ENCODE data around the gene TNRC18. TPM values are rescaled to one million over a fixed set of nuclear protein-coding genes. Genes with fewer than 3 reads are reported as not detected.

Gene TNRC18
- total RNA-seq, 3 donors from 2014 or later (not counting 1 experiment from before 2014, with no cell fraction given) = 111 to 127 (median 124) TPM

DNA sequence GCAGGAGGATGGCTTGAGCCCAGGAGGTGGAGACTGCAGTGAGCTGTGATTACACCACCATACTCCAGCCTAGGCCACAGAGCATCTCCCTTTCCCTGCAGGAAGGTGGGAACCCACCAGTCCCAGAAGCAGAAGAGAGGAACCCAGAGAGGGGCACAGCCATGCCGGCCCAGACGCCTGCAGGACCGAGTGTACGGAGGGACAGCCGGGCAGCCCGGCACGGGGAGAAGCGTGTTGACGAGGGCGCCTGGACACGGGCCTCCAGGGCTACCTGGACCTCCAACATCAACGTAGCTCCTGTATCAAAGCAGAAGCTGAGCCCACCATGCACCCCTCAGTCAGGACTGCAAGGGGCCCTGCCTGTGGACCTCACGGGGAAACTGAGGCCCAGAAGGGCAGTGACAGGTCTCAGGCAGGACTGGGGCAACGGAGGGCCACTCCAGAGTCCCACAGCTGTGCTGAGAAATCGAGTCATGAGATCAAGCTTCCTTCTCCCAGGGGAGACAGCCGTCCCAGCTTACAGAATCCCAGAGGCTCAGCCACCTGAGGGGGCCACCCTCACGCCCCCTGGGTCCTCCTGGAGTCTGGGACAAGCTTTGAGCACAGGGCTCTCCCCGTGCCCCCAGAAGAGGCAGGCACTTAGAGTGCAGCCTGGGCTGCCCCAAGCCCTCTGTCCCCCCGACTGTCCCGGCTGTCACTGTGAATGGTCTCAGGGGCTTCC is 43.1 kb downstream of the TNRC18 start:
- no peaks in the 10 kb centered on the region for H3K9me3 Mint-ChIP-seq
- Histone ChIP-seq H3K9me3 (ENCODE audit: control insufficient read depth, insufficient read depth, low read length) (no peaks in the 10 kb centered on the region), H3K4me3 (ENCODE audit: low read length) (no peak overlapping the region), H3K4me1 (ENCODE audit: control insufficient read depth, insufficient read depth, low read length) (peaks cover 51% of the 10 kb centered on the region), H3K36me3 (ENCODE audit: control insufficient read depth, insufficient read depth, low read length) (peaks cover 25% of the 10 kb centered on the region), H3K27me3 (ENCODE audit: control insufficient read depth, insufficient read depth, low read length) (no peaks in the 10 kb centered on the region), H3K27ac (ENCODE audit: low read length) (no peak overlapping the region)
- H3K27ac Mint-ChIP-seq = peak overlapping the region; percentile 53 to 83
- peaks cover 22 to 51% of the 10 kb centered on the region in 2 donors for H3K4me1 Mint-ChIP-seq
- ATAC-seq (no peak), DNase-seq (no peak)
- no peaks in the 10 kb centered on the region for H3K36me3 Mint-ChIP-seq
- TF ChIP-seq, protein P1, sequence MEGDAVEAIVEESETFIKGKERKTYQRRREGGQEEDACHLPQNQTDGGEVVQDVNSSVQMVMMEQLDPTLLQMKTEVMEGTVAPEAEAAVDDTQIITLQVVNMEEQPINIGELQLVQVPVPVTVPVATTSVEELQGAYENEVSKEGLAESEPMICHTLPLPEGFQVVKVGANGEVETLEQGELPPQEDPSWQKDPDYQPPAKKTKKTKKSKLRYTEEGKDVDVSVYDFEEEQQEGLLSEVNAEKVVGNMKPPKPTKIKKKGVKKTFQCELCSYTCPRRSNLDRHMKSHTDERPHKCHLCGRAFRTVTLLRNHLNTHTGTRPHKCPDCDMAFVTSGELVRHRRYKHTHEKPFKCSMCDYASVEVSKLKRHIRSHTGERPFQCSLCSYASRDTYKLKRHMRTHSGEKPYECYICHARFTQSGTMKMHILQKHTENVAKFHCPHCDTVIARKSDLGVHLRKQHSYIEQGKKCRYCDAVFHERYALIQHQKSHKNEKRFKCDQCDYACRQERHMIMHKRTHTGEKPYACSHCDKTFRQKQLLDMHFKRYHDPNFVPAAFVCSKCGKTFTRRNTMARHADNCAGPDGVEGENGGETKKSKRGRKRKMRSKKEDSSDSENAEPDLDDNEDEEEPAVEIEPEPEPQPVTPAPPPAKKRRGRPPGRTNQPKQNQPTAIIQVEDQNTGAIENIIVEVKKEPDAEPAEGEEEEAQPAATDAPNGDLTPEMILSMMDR (IDR thresholded peaks at IDR 0.05) = no peak
- WGBS (ENCODE audit: insufficient coverage) = 94% methylated on average over 20 of the region's 20 CpGs
- H3K4me3 Mint-ChIP-seq = no peak overlapping the region
- no peaks in the 10 kb centered on the region for H3K27me3 Mint-ChIP-seq (ENCODE audit: low read depth in 2 of 2)
- intact Hi-C loops (cut with micrococcal nuclease) = no loop called here

DNA sequence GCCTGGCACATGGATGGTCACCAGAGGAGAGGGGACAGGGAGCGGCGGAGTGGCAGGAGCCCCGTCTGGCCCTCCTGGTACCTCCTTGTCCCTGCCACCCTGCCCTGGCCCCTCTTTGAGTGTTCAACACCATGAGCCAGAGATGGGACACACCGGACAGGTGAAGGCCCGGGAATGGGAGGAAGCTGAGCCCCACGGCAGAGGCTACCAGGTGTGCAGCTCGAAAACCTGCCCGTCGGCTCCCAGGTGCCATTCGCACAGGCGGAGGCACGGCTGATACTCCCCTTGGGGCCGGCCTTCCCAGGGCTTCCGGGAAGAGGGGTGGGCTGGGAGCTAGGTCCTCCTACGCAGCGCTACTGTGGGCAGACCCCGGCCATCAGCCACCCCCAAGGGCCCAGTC is 44.1 kb downstream of the TNRC18 start:
- no peaks in the 10 kb centered on the region for H3K9me3 ChIP-seq (ENCODE audit: control insufficient read depth, insufficient read depth, low read length)
- H3K4me1 ChIP-seq (ENCODE audit: control insufficient read depth, insufficient read depth, low read length) = peaks cover 45% of the 10 kb centered on the region
- H3K4me3 ChIP-seq (ENCODE audit: low read length) = no peak overlapping the region
- Mint-ChIP-seq H3K27me3 (ENCODE audit: low read depth in 2 of 2) (no peaks in the 10 kb centered on the region), H3K36me3 (no peaks in the 10 kb centered on the region), H3K9me3 (no peaks in the 10 kb centered on the region), H3K4me1 (peaks cover 18 to 46% of the 10 kb centered on the region in 2 donors), H3K4me3 (no peak overlapping the region), H3K27ac (peak overlapping the region in 1 of 2 donors; percentile 18)
- TF ChIP-seq, protein P1 (IDR thresholded peaks at IDR 0.05) = no peak
- intact Hi-C loops (cut with micrococcal nuclease) = no loop called here
- no peak overlapping the region for H3K27ac ChIP-seq (ENCODE audit: low read length)
- DNase-seq (no peak), ATAC-seq (no peak)
- 95% methylated on average over 17 of the region's 17 CpGs for WGBS (ENCODE audit: insufficient coverage)
- H3K36me3 ChIP-seq (ENCODE audit: control insufficient read depth, insufficient read depth, low read length) = peaks cover 26% of the 10 kb centered on the region
- H3K27me3 ChIP-seq (ENCODE audit: control insufficient read depth, insufficient read depth, low read length) = no peaks in the 10 kb centered on the region

DNA sequence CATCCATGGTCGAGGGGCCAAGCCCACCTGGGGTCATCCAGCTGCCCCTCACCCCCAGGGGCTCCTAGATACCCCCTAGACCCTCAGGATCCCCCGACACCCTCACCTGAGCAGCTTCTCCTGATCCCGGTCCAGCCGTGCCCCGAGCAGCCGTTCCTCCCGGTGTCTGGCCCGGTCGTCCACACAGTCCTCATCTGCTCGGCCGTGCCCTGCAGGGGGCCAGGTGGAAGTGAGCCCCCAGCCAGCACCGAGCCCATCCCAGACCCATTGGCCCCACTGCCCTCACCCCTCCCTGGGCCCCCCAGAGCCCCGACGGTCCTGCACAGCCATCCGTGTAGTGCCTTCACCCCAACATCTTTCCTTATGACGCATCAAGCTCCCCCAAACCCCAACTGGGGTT is 45.8 kb downstream of the TNRC18 start:
- Mint-ChIP-seq H3K4me1 (peaks cover 9 to 32% of the 10 kb centered on the region in 2 donors), H3K4me3 (no peak overlapping the region), H3K27ac (no peak overlapping the region), H3K27me3 (ENCODE audit: low read depth in 2 of 2) (no peaks in the 10 kb centered on the region), H3K9me3 (no peaks in the 10 kb centered on the region), H3K36me3 (no peaks in the 10 kb centered on the region)
- WGBS (ENCODE audit: insufficient coverage) = 96% methylated on average over 16 of the region's 16 CpGs
- TF ChIP-seq, protein P1 (IDR thresholded peaks at IDR 0.05) = no peak
- no peak for ATAC-seq
- no peak for DNase-seq
- Histone ChIP-seq H3K27ac (ENCODE audit: low read length) (no peak overlapping the region), H3K4me3 (ENCODE audit: low read length) (no peak overlapping the region), H3K27me3 (ENCODE audit: control insufficient read depth, insufficient read depth, low read length) (no peaks in the 10 kb centered on the region), H3K9me3 (ENCODE audit: control insufficient read depth, insufficient read depth, low read length) (no peaks in the 10 kb centered on the region), H3K36me3 (ENCODE audit: control insufficient read depth, insufficient read depth, low read length) (peaks cover 34% of the 10 kb centered on the region), H3K4me1 (ENCODE audit: control insufficient read depth, insufficient read depth, low read length) (peaks cover 29% of the 10 kb centered on the region)
- intact Hi-C loops (cut with micrococcal nuclease) = no loop called here

DNA sequence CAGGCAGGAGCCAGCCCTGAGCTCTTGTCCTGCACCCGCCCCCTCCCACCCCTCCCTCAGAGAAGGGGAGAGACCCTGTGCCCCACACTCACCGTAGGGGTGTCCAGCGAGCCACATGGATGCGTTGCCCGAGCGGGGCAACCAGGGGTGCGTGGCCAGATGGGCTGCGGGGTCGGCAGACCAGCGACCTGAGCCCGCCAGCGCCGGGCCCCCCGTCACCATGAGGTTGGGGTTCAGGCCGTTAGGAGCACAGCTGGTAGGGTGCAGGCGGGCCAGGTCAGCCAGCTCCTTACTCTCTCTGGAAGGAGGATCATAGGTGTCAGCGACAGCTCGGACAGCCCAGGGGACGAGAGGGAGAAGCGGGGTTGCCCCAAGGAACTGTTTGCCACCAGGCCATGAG is 46.4 kb downstream of the TNRC18 start:
- H3K9me3 ChIP-seq (ENCODE audit: control insufficient read depth, insufficient read depth, low read length) = no peaks in the 10 kb centered on the region
- H3K27ac ChIP-seq (ENCODE audit: low read length) = no peak overlapping the region
- Mint-ChIP-seq H3K9me3 (no peaks in the 10 kb centered on the region), H3K4me3 (no peak overlapping the region), H3K27ac (no peak overlapping the region), H3K4me1 (peaks cover 6 to 27% of the 10 kb centered on the region in 2 donors), H3K27me3 (ENCODE audit: low read depth in 2 of 2) (no peaks in the 10 kb centered on the region), H3K36me3 (no peaks in the 10 kb centered on the region)
- ATAC-seq (no peak), DNase-seq (no peak)
- H3K4me1 ChIP-seq (ENCODE audit: control insufficient read depth, insufficient read depth, low read length) = peaks cover 24% of the 10 kb centered on the region
- WGBS (ENCODE audit: insufficient coverage) = 97% methylated on average over 20 of the region's 20 CpGs
- peaks cover 37% of the 10 kb centered on the region for H3K36me3 ChIP-seq (ENCODE audit: control insufficient read depth, insufficient read depth, low read length)
- intact Hi-C loops (cut with micrococcal nuclease) = no loop called here
- no peaks in the 10 kb centered on the region for H3K27me3 ChIP-seq (ENCODE audit: control insufficient read depth, insufficient read depth, low read length)
- TF ChIP-seq, protein P1 (IDR thresholded peaks at IDR 0.05) = no peak
- H3K4me3 ChIP-seq (ENCODE audit: low read length) = no peak overlapping the region

Measured in natural killer cell (primary cell).